ENCODE results near the gene IREB2. TPM values are rescaled to one million over a fixed set of nuclear protein-coding genes. Genes with fewer than 3 reads are reported as not detected.

IREB2 gene
- total RNA-seq, 1 experiment from 2014 or later = 86.4 TPM

- peak overlapping the region; percentile 3 for H3K27ac ChIP-seq (ENCODE audit: low read depth, low read length, poor library complexity, severe bottlenecking)
- H3K27me3 ChIP-seq (replicated peaks; ENCODE audit: insufficient read depth, low read depth, low read length, poor library complexity) = no peaks in the 10 kb centered on the region
- TF ChIP-seq, protein P1, sequence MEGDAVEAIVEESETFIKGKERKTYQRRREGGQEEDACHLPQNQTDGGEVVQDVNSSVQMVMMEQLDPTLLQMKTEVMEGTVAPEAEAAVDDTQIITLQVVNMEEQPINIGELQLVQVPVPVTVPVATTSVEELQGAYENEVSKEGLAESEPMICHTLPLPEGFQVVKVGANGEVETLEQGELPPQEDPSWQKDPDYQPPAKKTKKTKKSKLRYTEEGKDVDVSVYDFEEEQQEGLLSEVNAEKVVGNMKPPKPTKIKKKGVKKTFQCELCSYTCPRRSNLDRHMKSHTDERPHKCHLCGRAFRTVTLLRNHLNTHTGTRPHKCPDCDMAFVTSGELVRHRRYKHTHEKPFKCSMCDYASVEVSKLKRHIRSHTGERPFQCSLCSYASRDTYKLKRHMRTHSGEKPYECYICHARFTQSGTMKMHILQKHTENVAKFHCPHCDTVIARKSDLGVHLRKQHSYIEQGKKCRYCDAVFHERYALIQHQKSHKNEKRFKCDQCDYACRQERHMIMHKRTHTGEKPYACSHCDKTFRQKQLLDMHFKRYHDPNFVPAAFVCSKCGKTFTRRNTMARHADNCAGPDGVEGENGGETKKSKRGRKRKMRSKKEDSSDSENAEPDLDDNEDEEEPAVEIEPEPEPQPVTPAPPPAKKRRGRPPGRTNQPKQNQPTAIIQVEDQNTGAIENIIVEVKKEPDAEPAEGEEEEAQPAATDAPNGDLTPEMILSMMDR (conservative IDR thresholded peaks at IDR 0.05; ENCODE audit: low read depth, low read length) = no peak
- no peak for TF ChIP-seq EZH2 (IDR thresholded peaks at IDR 0.05; ENCODE audit: borderline replicate concordance, low read depth, low read length, poor library complexity, severe bottlenecking)
- no TSS peak for BruUV-seq (replicated peaks)
- CTCF ChIA-PET = no interaction called here
- no peak overlapping the region for H3K4me3 ChIP-seq (ENCODE audit: low read depth, low read length, poor library complexity, severe bottlenecking)
- POLR2A ChIA-PET (ENCODE audit: low non-redundant PET) = interaction anchor here (1.1 kb wide), 1 partner anchor 11 kb away, joined by 5 read pairs; no protein-coding TSS in a partner anchor
- no peaks in the 10 kb centered on the region for H3K9me3 ChIP-seq (ENCODE audit: low read depth, low read length, poor library complexity, severe bottlenecking)
- H3K36me3 ChIP-seq (ENCODE audit: insufficient read depth, low read length, poor library complexity, severe bottlenecking) = peaks cover 40% of the 10 kb centered on the region
- H3K4me1 ChIP-seq (ENCODE audit: insufficient read depth, low read length, poor library complexity, severe bottlenecking) = peaks cover 18% of the 10 kb centered on the region
- DNase-seq (ENCODE audit: low spot score) = no peak
- intact Hi-C loops (cut with micrococcal nuclease; ENCODE audit: unreplicated experiment) = no loop called here
Observed at GRCh38 chr15:78461171-78461888, 23.3 kb downstream of the IREB2 start.

DNA sequence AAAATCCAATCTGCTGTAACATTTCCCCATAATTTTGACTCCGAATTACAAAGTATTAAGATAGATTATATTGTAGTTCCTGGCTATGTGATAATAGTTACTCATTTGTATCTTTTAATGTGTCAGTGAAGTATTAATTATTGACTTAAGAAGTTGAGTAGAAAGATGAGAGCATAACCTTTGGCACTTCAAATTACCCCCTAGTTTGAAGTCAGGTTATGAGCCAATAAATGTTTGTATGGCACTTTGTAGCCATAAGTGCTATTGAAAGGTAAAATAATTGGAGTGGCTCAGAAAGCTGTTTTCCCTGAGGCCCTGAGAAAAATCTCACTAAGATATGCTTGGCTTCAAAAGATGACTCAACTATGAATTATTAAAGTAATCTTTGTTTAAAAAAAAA is 31.0 kb downstream of the IREB2 start:
- H3K36me3 ChIP-seq (ENCODE audit: insufficient read depth, low read length, poor library complexity, severe bottlenecking) = peaks cover 94% of the 10 kb centered on the region
- H3K4me3 ChIP-seq (ENCODE audit: low read depth, low read length, poor library complexity, severe bottlenecking) = no peak overlapping the region
- no peaks in the 10 kb centered on the region for H3K9me3 ChIP-seq (ENCODE audit: low read depth, low read length, poor library complexity, severe bottlenecking)
- H3K27ac ChIP-seq (ENCODE audit: low read depth, low read length, poor library complexity, severe bottlenecking) = no peak overlapping the region
- no peak for TF ChIP-seq EZH2 (IDR thresholded peaks at IDR 0.05; ENCODE audit: borderline replicate concordance, low read depth, low read length, poor library complexity, severe bottlenecking)
- TF ChIP-seq, protein P1 (conservative IDR thresholded peaks at IDR 0.05; ENCODE audit: low read depth, low read length) = no peak
- intact Hi-C loops (cut with micrococcal nuclease; ENCODE audit: unreplicated experiment) = no loop called here
- no peaks in the 10 kb centered on the region for H3K4me1 ChIP-seq (ENCODE audit: insufficient read depth, low read length, poor library complexity, severe bottlenecking)
- no peak for DNase-seq (ENCODE audit: low spot score)
- no peaks in the 10 kb centered on the region for H3K27me3 ChIP-seq (replicated peaks; ENCODE audit: insufficient read depth, low read depth, low read length, poor library complexity)
- no TSS peak for BruUV-seq (replicated peaks)
- ChIA-PET CTCF (no interaction called here), POLR2A (ENCODE audit: low non-redundant PET) (no interaction called here)

- no TSS peak for BruUV-seq (replicated peaks)
- DNase-seq (ENCODE audit: low spot score) = no peak
- ChIA-PET CTCF (no interaction called here), POLR2A (ENCODE audit: low non-redundant PET) (no interaction called here)
- Histone ChIP-seq H3K4me1 (ENCODE audit: insufficient read depth, low read length, poor library complexity, severe bottlenecking) (no peaks in the 10 kb centered on the region), H3K4me3 (ENCODE audit: low read depth, low read length, poor library complexity, severe bottlenecking) (no peak overlapping the region), H3K9me3 (ENCODE audit: low read depth, low read length, poor library complexity, severe bottlenecking) (no peaks in the 10 kb centered on the region), H3K27me3 (replicated peaks; ENCODE audit: insufficient read depth, low read depth, low read length, poor library complexity) (no peaks in the 10 kb centered on the region), H3K27ac (ENCODE audit: low read depth, low read length, poor library complexity, severe bottlenecking) (no peak overlapping the region), H3K36me3 (ENCODE audit: insufficient read depth, low read length, poor library complexity, severe bottlenecking) (peaks cover 58% of the 10 kb centered on the region)
- no peak for TF ChIP-seq EZH2 (IDR thresholded peaks at IDR 0.05; ENCODE audit: borderline replicate concordance, low read depth, low read length, poor library complexity, severe bottlenecking)
- TF ChIP-seq, protein P1 (conservative IDR thresholded peaks at IDR 0.05; ENCODE audit: low read depth, low read length) = no peak
- intact Hi-C loops (cut with micrococcal nuclease; ENCODE audit: unreplicated experiment) = no loop called here
Observed at GRCh38 chr15:78477295-78477694, 39.3 kb downstream of the IREB2 start.
